Transverse colon (tissue), 4 donors: ENCODE measurements around the gene CD244.

Source experiments
- CTCF ChIP-seq, 5 experiments: fragments of 200-600 bp in 3 of 5; fragments of 450-650 bp in 2 of 5; sonication (generic) in 3 of 5; IDR thresholded peaks; 1 replicate in 2 of 5; 2 replicates in 3 of 5; pipeline ENCODE4 v1.5.1; 2016 to 2017; ENCODE audit warnings: antibody characterized with exemption in 5 of 5, inconsistent platforms in 3 of 5, mild to moderate bottlenecking in 2 of 5, moderate library complexity in 1 of 5
- EP300 ChIP-seq: sonication (generic); formaldehyde crosslinking; IDR thresholded peaks from one replicate; pipeline ENCODE4 v1.6.1; 2017; ENCODE audit warnings: antibody characterized with exemption, low read depth
- POLR2A ChIP-seq: fragments of 450-650 bp; IDR thresholded peaks from one replicate; pipeline ENCODE4 v1.6.1; 2016; ENCODE audit warnings: antibody characterized with exemption, mild to moderate bottlenecking, moderate library complexity
- POLR2AphosphoS5 ChIP-seq, 3 donors: sonication (generic); formaldehyde crosslinking; IDR thresholded peaks; one replicate each; pipeline ENCODE4 v1.6.1; 2016; ENCODE audit warnings: antibody characterized with exemption in 3 of 3

- TF ChIP-seq CTCF (IDR thresholded peaks at IDR 0.05) (no peak), EP300 (no peak), POLR2A (no peak), POLR2AphosphoS5 (IDR thresholded peaks at IDR 0.05) (no peak)
Measured at GRCh38 chr1:160904783-160905616, 42.3 kb upstream of the CD244 start.
